Pancreas (tissue), 10 donors: Measurements from ENCODE around the gene ARHGAP5. TPM values are rescaled to one million over a fixed set of nuclear protein-coding genes. Genes with fewer than 3 reads are reported as not detected.

Experiments
- ATAC-seq, 4 donors: fragments of 200-7000 bp; cut with Tn5 transposase; one replicate each; pipeline versions ENCODE4 v1.8.0 to v1.9.1; 2020; ENCODE audit warnings: mild to moderate bottlenecking in 4 of 4, moderate library complexity in 4 of 4
- DNase-seq, 6 donors: peaks; one replicate each; pipeline ENCODE4 v3.0.0-alpha.2; 2020
- FAIRE-seq: peaks from 2 replicates; lab custom pipeline; 2012; peaks lifted over from hg19 to GRCh38; lab: Jason Lieb, UNC
- H3K27ac ChIP-seq, 4 donors: fragments of 200-600 bp; sonication (generic); 1 replicate in 3 of 4; 2 replicates in 1 of 4; pipeline versions ENCODE4 v1.5.0 to v1.8.0; 2020
- H3K27me3 ChIP-seq, 4 donors: fragments of 200-600 bp; one replicate each; pipeline ENCODE4 v1.8.0; 2021
- H3K36me3 ChIP-seq, 3 donors: fragments of 200-600 bp; sonication (generic) in 1 of 3; one replicate each; pipeline versions ENCODE4 v1.5.0 to v1.8.0; 2020 to 2021
- H3K4me1 ChIP-seq, 3 donors: fragments of 200-600 bp; one replicate each; pipeline ENCODE4 v1.8.0; 2021
- H3K4me3 ChIP-seq, 4 donors: fragments of 200-600 bp; sonication (generic) in 2 of 4; one replicate each; pipeline versions ENCODE4 v1.5.0 to v1.8.0; 2020 to 2021
- H3K9me3 ChIP-seq, 4 donors: fragments of 200-600 bp; one replicate each; pipeline ENCODE4 v1.8.0; 2021
- whole genome bisulfite sequencing, 2 donors: extraction: QIAGEN DNeasy Blood & Tissue Kit; methylation state at CpG; one replicate each; pipeline ENCODE4 v1.1.7; 2013; 5-methylcytosine and 5-hydroxymethylcytosine counted together
- intact Hi-C, 3 donors: fragments of 100-400 bp; cut with DNase I; formaldehyde crosslinking; loops; one replicate each; pipeline versions ENCODE4 v1.11.1 to v1.14.2; 2022
- polyA plus RNA-seq, 2 donors: library from polyadenylated mRNA; stranded (reverse); fragments of 200-250 nt; gene quantifications; one replicate each; pipeline ENCODE4 v1.2.3, GENCODE V29; 2013
- total RNA-seq, 6 donors: library from RNA; stranded (reverse); fragmentation: NEBNext Ultra II Directional in 4 of 6; extraction: Animal tissue kit (Norgen Biotek cat#: 25700) in 4 of 6; gene quantifications; one replicate each; pipeline versions ENCODE4 v1.2.1 to v1.2.4, GENCODE V29; 2021 to 2023
- TF ChIP-seq, protein P1 (sequence below), 4 donors: fragments of 200-600 bp; sonication (generic) in 3 of 4; IDR thresholded peaks; one replicate each; pipeline versions ENCODE4 v1.5.0 to v1.8.0; 2021; ENCODE audit warnings: antibody characterized with exemption in 4 of 4
- donor health status: healthy with polysubstance abuse.
- donor health status: DM: no; HTN: no; CAD: no; lungs with moderate emphysema.
- donor health status: DM: no; HTN: no; CAD: no.
- donor health status: control.
- donor health status: control.
- donor health status: Bipolar disorder and iron deficiency.
- donor health status: DM: yes; HTN: yes; CAD: no.
- donor health status: DM: no; HTN: no; CAD: no.
- donor health status: DM: no; HTN: no; CAD: no.
- donor health status: DM: yes; HTN: yes; CAD: no.

The ARHGAP5 gene
- total and polyA plus RNA-seq, 8 donors, result 7.1 to 81.8 (median 53.1) TPM

DNA sequence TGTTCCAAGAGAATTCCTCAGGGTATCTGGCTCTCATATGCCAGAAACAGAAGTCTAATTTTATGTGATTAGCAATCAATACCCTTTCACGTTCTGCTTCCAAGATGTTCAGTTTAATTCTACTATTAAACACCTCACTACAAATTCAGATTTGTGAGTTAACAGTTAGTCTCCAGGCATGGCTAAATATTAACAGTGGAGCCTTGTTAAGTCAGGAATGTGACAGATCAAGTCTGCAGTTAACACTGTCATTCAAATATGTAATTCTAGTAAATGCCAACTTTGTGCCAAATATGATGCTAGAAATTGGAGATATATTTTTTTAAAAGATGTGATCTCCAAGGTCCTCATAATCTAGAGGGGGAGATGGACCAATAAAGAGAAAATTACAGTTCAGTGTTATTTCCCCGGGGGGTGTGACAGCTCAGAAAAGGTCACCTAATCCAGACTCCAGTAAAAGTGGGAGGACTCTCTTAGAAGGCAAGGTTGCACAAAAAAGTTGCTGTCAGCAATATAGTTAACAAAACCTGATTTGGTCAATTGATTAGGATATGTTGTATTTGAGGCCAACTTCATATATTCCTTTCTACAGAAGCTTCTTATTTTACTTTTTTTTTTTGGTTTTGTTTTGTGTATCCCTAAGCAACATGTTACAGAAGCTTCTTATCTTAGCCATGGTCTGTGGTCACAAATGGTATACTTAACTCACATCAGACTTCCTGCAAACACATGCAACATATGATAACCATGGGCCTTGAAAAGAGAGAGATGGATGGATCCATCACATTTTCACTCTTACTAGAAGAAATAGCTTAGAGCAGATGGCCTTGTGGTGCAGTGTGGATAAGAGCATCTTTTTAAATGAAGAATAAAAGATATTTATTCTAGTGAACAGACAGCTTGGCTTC is 106.3 kb downstream of the ARHGAP5 start:
- no peak overlapping the region for H3K4me3 ChIP-seq
- no peaks in the 10 kb centered on the region for H3K4me1 ChIP-seq
- FAIRE-seq, result no peak
- no peak for DNase-seq
- H3K36me3 ChIP-seq, result no peaks in the 10 kb centered on the region
- ATAC-seq, result peak in 2 of 4 donors; percentile 59 to 79
- intact Hi-C loops, result no loop called here
- H3K27ac ChIP-seq, result no peak overlapping the region
- H3K27me3 ChIP-seq, result no peaks in the 10 kb centered on the region
- TF ChIP-seq, protein P1, sequence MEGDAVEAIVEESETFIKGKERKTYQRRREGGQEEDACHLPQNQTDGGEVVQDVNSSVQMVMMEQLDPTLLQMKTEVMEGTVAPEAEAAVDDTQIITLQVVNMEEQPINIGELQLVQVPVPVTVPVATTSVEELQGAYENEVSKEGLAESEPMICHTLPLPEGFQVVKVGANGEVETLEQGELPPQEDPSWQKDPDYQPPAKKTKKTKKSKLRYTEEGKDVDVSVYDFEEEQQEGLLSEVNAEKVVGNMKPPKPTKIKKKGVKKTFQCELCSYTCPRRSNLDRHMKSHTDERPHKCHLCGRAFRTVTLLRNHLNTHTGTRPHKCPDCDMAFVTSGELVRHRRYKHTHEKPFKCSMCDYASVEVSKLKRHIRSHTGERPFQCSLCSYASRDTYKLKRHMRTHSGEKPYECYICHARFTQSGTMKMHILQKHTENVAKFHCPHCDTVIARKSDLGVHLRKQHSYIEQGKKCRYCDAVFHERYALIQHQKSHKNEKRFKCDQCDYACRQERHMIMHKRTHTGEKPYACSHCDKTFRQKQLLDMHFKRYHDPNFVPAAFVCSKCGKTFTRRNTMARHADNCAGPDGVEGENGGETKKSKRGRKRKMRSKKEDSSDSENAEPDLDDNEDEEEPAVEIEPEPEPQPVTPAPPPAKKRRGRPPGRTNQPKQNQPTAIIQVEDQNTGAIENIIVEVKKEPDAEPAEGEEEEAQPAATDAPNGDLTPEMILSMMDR (IDR thresholded peaks at IDR 0.05), result no peak
- 24 to 27% methylated on average over 2 of the region's 2 CpGs for WGBS, 2 donors
- peaks cover 0 to 5% (median 0%) of the 10 kb centered on the region in 4 donors for H3K9me3 ChIP-seq

- intact Hi-C loops, result no loop called here
- Histone ChIP-seq H3K27me3 (no peaks in the 10 kb centered on the region), H3K4me3 (no peak overlapping the region), H3K36me3 (no peaks in the 10 kb centered on the region), H3K27ac (no peak overlapping the region), H3K9me3 (peaks cover 0 to 5% (median 0%) of the 10 kb centered on the region in 4 donors), H3K4me1 (no peaks in the 10 kb centered on the region)
- TF ChIP-seq, protein P1 (IDR thresholded peaks at IDR 0.05), result no peak
- DNase-seq, result no peak
- FAIRE-seq, result no peak
- no peak for ATAC-seq
- 92% methylated on average over 1 of the region's 1 CpG for WGBS, 2 donors
Measured at GRCh38 chr14:32185097-32185496, 108.0 kb downstream of the ARHGAP5 start.

GRCh38 chr14:32186248-32186647 is 109.1 kb downstream of the ARHGAP5 start:
- Histone ChIP-seq H3K4me1 (no peaks in the 10 kb centered on the region), H3K36me3 (no peaks in the 10 kb centered on the region), H3K27ac (no peak overlapping the region), H3K9me3 (peaks cover 0 to 5% (median 0%) of the 10 kb centered on the region in 4 donors), H3K27me3 (no peaks in the 10 kb centered on the region), H3K4me3 (no peak overlapping the region)
- TF ChIP-seq, protein P1 (IDR thresholded peaks at IDR 0.05), result no peak
- ATAC-seq (no peak), FAIRE-seq (no peak), DNase-seq (no peak)
- intact Hi-C loops, result no loop called here

GRCh38 chr14:32189811-32190210 is 112.7 kb downstream of the ARHGAP5 start:
- 54 to 65% methylated on average over 1 of the region's 1 CpG for WGBS, 2 donors
- Histone ChIP-seq H3K27me3 (no peaks in the 10 kb centered on the region), H3K4me3 (no peak overlapping the region), H3K36me3 (no peaks in the 10 kb centered on the region), H3K4me1 (no peaks in the 10 kb centered on the region), H3K9me3 (peaks cover 0 to 5% (median 0%) of the 10 kb centered on the region in 4 donors), H3K27ac (no peak overlapping the region)
- FAIRE-seq (no peak), DNase-seq (no peak), ATAC-seq (no peak)
- TF ChIP-seq, protein P1 (IDR thresholded peaks at IDR 0.05), result no peak
- intact Hi-C loops, result no loop called here

- no peak for DNase-seq
- intact Hi-C loops, result no loop called here
- 44 to 52% methylated on average over 3 of the region's 3 CpGs for WGBS, 2 donors
Measured at GRCh38 chr14:32190673-32191072, 113.6 kb downstream of the ARHGAP5 start.

More at GRCh38 chr14:32190673-32191072, 113.6 kb downstream of the ARHGAP5 start:
- no peaks in the 10 kb centered on the region for H3K36me3 ChIP-seq
- ATAC-seq (peak in 1 of 4 donors; percentile 44), FAIRE-seq (no peak)
- TF ChIP-seq, protein P1 (IDR thresholded peaks at IDR 0.05), result no peak
- H3K9me3 ChIP-seq, result no peaks in the 10 kb centered on the region
- H3K27me3 ChIP-seq, result no peaks in the 10 kb centered on the region
- H3K27ac ChIP-seq, result no peak overlapping the region
- no peaks in the 10 kb centered on the region for H3K4me1 ChIP-seq
- no peak overlapping the region for H3K4me3 ChIP-seq
